Endothelial cell of umbilical vein (primary cell): Measurements from ENCODE around the gene SECTM1. TPM values are rescaled to one million over a fixed set of nuclear protein-coding genes. Genes with fewer than 3 reads are reported as not detected.

Source experiments
- BruUV-seq: library from RNA; stranded (reverse); fragments of 400-500 nt; replicated peaks from 2 replicates; lab custom pipeline; 2021; lab: Mats Ljungman, UMichigan
- CTCF ChIA-PET: fragments of 300-600, 350-600 bp; sonication (Branson Sonifier 250); formaldehyde crosslinking; loops from one replicate; lab custom pipeline; 2021; ENCODE audit warnings: antibody characterized with exemption, inconsistent platforms; lab: Charles Lee
- POLR2A ChIA-PET: fragments of 300-600, 350-600 bp; sonication (Branson Sonifier 250); formaldehyde crosslinking; loops from one replicate; lab custom pipeline; 2021; ENCODE audit warnings: antibody characterized with exemption, inconsistent platforms; lab: Charles Lee
- DNase-seq: peaks from one replicate; pipeline ENCODE4 v3.0.0-alpha.2; 2011; ENCODE audit warnings: low read depth, low spot score
- FAIRE-seq: peaks from 2 replicates; lab custom pipeline; 2011; peaks lifted over from hg19 to GRCh38; lab: Jason Lieb, UNC
- H2AFZ ChIP-seq: 2 replicates; pipeline ENCODE4 v1.6.0; 2012; ENCODE audit warnings: low read depth, low read length, control low read depth, inconsistent platforms
- H3K27ac ChIP-seq: 2 replicates; pipeline ENCODE4 v1.5.1; 2011; ENCODE audit warnings: low read depth, mild to moderate bottlenecking, control low read depth, low read length, moderate library complexity; ENCODE audit not compliant: insufficient read depth
- H3K27me3 ChIP-seq, 2 experiments: 2 replicates each; pipeline versions ENCODE4 v1.6.0 to v1.6.1; 2011; ENCODE audit warnings: low read length in 2 of 2, mixed read lengths in 1 of 2; ENCODE audit not compliant: control insufficient read depth in 2 of 2, insufficient read depth in 2 of 2
- H3K36me3 ChIP-seq, 2 experiments: 2 replicates in 1 of 2; 3 replicates in 1 of 2; pipeline ENCODE4 v1.5.1; 2011; ENCODE audit warnings: low read length in 2 of 2, mild to moderate bottlenecking in 1 of 2, moderate library complexity in 1 of 2; ENCODE audit not compliant: control insufficient read depth in 2 of 2, insufficient read depth in 2 of 2; ENCODE audit errors: extremely low read depth in 1 of 2
- H3K4me1 ChIP-seq: 3 replicates; pipeline ENCODE4 v1.5.1; 2011; ENCODE audit warnings: mild to moderate bottlenecking, low read length; ENCODE audit not compliant: control insufficient read depth, insufficient read depth; ENCODE audit errors: extremely low read depth
- H3K4me2 ChIP-seq: 2 replicates; pipeline ENCODE4 v1.6.1; 2011; ENCODE audit warnings: low read length, control low read depth, mixed read lengths; ENCODE audit not compliant: insufficient read depth
- H3K4me3 ChIP-seq, 3 experiments: fragments of 200-600 bp in 1 of 3; sonication (generic), shearing (Covaris generic) in 1 of 3; replicated peaks in 1 of 3; 2 replicates each; pipeline ENCODE4 v1.5.1; 2011 to 2016; ENCODE audit warnings: control low read depth in 3 of 3, low read length in 3 of 3, mild to moderate bottlenecking in 2 of 3, inconsistent platforms in 1 of 3, low read depth in 1 of 3, moderate library complexity in 1 of 3; ENCODE audit not compliant: insufficient read depth in 1 of 3
- H3K79me2 ChIP-seq: 2 replicates; pipeline ENCODE4 v1.6.0; 2012; ENCODE audit warnings: low read length, inconsistent platforms; ENCODE audit not compliant: control insufficient read depth, insufficient read depth
- H3K9ac ChIP-seq: replicated peaks from 2 replicates; pipeline ENCODE3; 2011; ENCODE audit warnings: low read length, control low read depth; ENCODE audit not compliant: insufficient read depth; ENCODE audit errors: extremely low read depth
- H3K9me1 ChIP-seq: replicated peaks from 3 replicates; pipeline ENCODE4 v1.6.0; 2011; ENCODE audit warnings: mild to moderate bottlenecking, low read length; ENCODE audit not compliant: control insufficient read depth, insufficient read depth; ENCODE audit errors: extremely low read depth
- H3K9me3 ChIP-seq: replicated peaks from 2 replicates; pipeline ENCODE4 v1.5.1; 2012; ENCODE audit warnings: low read length, inconsistent platforms; ENCODE audit not compliant: control insufficient read depth, insufficient read depth
- H4K20me1 ChIP-seq: replicated peaks from 2 replicates; pipeline ENCODE3; 2011; ENCODE audit warnings: mild to moderate bottlenecking, low read length; ENCODE audit not compliant: control insufficient read depth, insufficient read depth; ENCODE audit errors: extremely low read depth
- EZH2 ChIP-seq: IDR thresholded peaks from 2 replicates; pipeline ENCODE4 v1.6.1; 2012; ENCODE audit warnings: borderline replicate concordance, low read depth, mild to moderate bottlenecking, moderate library complexity, low read length, inconsistent platforms; ENCODE audit not compliant: severe bottlenecking
- FOS ChIP-seq: IDR thresholded peaks from 2 replicates; pipeline ENCODE4 v1.6.1; 2011; ENCODE audit warnings: mild to moderate bottlenecking, low read length, moderate library complexity, borderline replicate concordance; ENCODE audit not compliant: insufficient read depth
- GATA2 ChIP-seq: IDR thresholded peaks from 2 replicates; pipeline ENCODE4 v1.7.0; 2011; ENCODE audit warnings: low read depth, mild to moderate bottlenecking, moderate library complexity, mixed read lengths, low read length; ENCODE audit not compliant: insufficient read length, insufficient read depth
- JUN ChIP-seq: IDR thresholded peaks from 2 replicates; pipeline ENCODE4 v1.6.1; 2011; ENCODE audit warnings: borderline replicate concordance, low read depth; ENCODE audit not compliant: insufficient read length, insufficient read depth
- MAX ChIP-seq: IDR thresholded peaks from 2 replicates; pipeline ENCODE4 v1.6.1; 2011; ENCODE audit not compliant: insufficient read depth, insufficient read length
- MYC ChIP-seq: IDR thresholded peaks from one replicate; pipeline ENCODE4 v1.6.1; 2011; ENCODE audit warnings: mild to moderate bottlenecking, low read depth, low read length
- POLR2A ChIP-seq: IDR thresholded peaks from 2 replicates; pipeline ENCODE4 v1.6.1; 2012; ENCODE audit warnings: low read depth, mild to moderate bottlenecking, control low read depth, low read length
- POLR2AphosphoS5 ChIP-seq: IDR thresholded peaks from 2 replicates; pipeline ENCODE4 v1.6.1; 2012; ENCODE audit warnings: low read depth, mild to moderate bottlenecking, control low read depth, low read length, moderate library complexity; ENCODE audit not compliant: insufficient read depth
- dilution Hi-C: fragments of 300-500 bp; cut with MboI; formaldehyde crosslinking; loops from one replicate; pipeline ENCODE4 v1.15.0; 2019; ENCODE audit warnings: low sequenced_read_pairs; ENCODE audit not compliant: extremely low pct_ligation_motif_present
- intact Hi-C: fragments of 100-400 bp; cut with micrococcal nuclease; formaldehyde crosslinking; loops from one replicate; pipeline ENCODE4 v1.10.0; 2022
- polyA plus RNA-seq, 4 experiments: library from polyadenylated mRNA; depleted of rRNA in 3 of 4; stranded (reverse) in 3 of 4; unstranded in 1 of 4; fragments of >200 nt; gene quantifications; 2 replicates each; pipeline versions ENCODE4 v1.2.1 to v1.2.3, GENCODE V29; 2011 to 2012; ENCODE audit warnings: missing spikeins in 1 of 4
- total RNA-seq: library from RNA; stranded (reverse); gene quantifications from 2 replicates; pipeline ENCODE4 v1.2.3, GENCODE V29; 2021
- TF ChIP-seq, protein P1 (sequence below), 2 donors: IDR thresholded peaks; 1 replicate in 1 of 2; 2 replicates in 1 of 2; pipeline ENCODE4 v1.5.1; 2011; ENCODE audit warnings: low read length in 2 of 2, mild to moderate bottlenecking in 2 of 2, moderate library complexity in 2 of 2, control low read depth in 1 of 2, inconsistent platforms in 1 of 2, low read depth in 1 of 2; ENCODE audit not compliant: insufficient read depth in 1 of 2; ENCODE audit errors: extremely low read depth in 1 of 2

Gene SECTM1
- total and polyA plus RNA-seq, 2 donors (not counting 3 experiments of a cell fraction or from before 2014, with no cell fraction given): 1.9 to 2.3 TPM

GRCh38 chr17:82342361-82343079 is 9.0 kb upstream of the SECTM1 start:
- dilution Hi-C loops (no loop called here), intact Hi-C loops (no loop called here)
- Histone ChIP-seq H3K9me1 (no peaks in the 10 kb centered on the region), H3K4me1 (peaks cover 7% of the 10 kb centered on the region), H3K9ac (no peak overlapping the region), H3K79me2 (no peaks in the 10 kb centered on the region), H3K27ac (no peak overlapping the region), H3K4me2 (no peak overlapping the region), H3K36me3 (no peaks in the 10 kb centered on the region), H3K4me3 (no peak overlapping the region), H3K9me3 (no peaks in the 10 kb centered on the region), H3K27me3 (no peaks in the 10 kb centered on the region), H2AFZ (no peak overlapping the region), H4K20me1 (no peaks in the 10 kb centered on the region)
- FAIRE-seq (no peak), DNase-seq (no peak)
- CTCF ChIA-PET: interaction anchor here (1.6 kb wide), 1 partner anchor 10 kb away, joined by 5 read pairs; no protein-coding TSS in a partner anchor
- TF ChIP-seq POLR2A (no peak), POLR2AphosphoS5 (no peak)
- POLR2A ChIA-PET: no interaction called here
- no TSS peak for BruUV-seq

DNA sequence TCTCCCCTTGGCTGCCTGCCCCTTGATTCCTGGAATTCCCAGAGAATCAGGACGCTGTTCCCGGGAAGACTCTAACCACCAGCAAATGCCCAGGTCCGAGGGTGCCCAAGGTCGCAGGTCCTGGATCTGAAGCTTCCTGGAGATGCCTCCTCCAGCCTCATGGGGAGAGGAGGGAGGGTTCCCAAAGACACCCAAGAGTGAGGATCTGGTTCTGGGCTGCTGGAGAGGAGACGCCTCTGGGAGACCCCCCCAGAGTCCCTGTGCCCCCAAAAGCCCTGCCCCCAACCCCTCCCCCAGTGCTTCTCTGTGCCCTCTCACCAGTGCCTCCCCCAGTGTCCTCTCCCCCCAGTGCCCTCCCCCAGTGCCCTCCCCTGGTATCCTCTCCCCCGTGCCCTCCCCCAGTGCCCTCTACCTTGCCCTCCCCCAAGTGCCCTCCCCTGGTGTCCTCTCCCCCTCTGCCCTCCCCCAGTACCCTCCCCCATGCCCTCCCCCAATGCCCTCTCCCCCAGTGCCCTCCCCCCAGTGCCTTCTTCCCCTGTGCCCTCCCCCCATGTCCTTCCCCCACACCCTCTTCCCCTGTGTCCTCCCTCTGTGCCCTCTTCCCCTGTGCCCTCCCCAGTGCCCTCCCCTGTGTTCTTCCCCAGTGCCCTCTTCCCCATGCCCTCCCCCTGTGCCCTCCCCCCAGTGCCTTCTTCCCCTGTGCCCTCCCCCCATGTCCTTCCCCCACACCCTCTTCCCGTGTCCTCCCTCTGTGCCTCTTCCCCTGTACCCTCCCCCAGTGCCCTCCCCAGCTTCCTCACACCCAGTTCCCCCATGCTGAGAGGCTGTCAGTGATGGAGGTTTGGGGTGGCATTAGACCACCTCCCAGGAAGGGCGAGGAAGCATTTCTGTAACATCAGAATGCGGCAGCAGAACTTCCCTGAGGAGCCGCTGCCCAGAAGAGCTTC is 6.3 kb upstream of the SECTM1 start:
- CTCF ChIA-PET: interaction anchor here (1.0 to 1.2 kb wide), 3 partner anchors 9 to 39 kb away, joined by 3 to 4 read pairs (median 3); no protein-coding TSS in a partner anchor
- no peaks in the 10 kb centered on the region for H3K9me3 ChIP-seq
- H3K36me3 ChIP-seq: no peaks in the 10 kb centered on the region
- H2AFZ ChIP-seq: peak overlapping the region; percentile 72
- dilution Hi-C loops: no loop called here
- TF ChIP-seq FOS (no peak), POLR2A (no peak), POLR2AphosphoS5 (no peak), MYC (no peak), JUN (no peak), MAX (no peak), EZH2 (no peak), GATA2 (no peak)
- TF ChIP-seq, protein P1, sequence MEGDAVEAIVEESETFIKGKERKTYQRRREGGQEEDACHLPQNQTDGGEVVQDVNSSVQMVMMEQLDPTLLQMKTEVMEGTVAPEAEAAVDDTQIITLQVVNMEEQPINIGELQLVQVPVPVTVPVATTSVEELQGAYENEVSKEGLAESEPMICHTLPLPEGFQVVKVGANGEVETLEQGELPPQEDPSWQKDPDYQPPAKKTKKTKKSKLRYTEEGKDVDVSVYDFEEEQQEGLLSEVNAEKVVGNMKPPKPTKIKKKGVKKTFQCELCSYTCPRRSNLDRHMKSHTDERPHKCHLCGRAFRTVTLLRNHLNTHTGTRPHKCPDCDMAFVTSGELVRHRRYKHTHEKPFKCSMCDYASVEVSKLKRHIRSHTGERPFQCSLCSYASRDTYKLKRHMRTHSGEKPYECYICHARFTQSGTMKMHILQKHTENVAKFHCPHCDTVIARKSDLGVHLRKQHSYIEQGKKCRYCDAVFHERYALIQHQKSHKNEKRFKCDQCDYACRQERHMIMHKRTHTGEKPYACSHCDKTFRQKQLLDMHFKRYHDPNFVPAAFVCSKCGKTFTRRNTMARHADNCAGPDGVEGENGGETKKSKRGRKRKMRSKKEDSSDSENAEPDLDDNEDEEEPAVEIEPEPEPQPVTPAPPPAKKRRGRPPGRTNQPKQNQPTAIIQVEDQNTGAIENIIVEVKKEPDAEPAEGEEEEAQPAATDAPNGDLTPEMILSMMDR (IDR thresholded peaks at IDR 0.05; ENCODE audit: extremely low read depth in 1 of 2, insufficient read depth in 1 of 2, low read depth in 1 of 2, low read length in 2 of 2): no peak
- no TSS peak for BruUV-seq
- peak overlapping the region; percentile 28 for H3K4me2 ChIP-seq
- H3K79me2 ChIP-seq: no peaks in the 10 kb centered on the region
- POLR2A ChIA-PET: no interaction called here
- no peak for DNase-seq
- H3K27ac ChIP-seq: no peak overlapping the region
- intact Hi-C loops: loop anchor here (5.0 kb wide), 1 partner anchor 43 kb away; no protein-coding TSS in a partner anchor
- H4K20me1 ChIP-seq: no peaks in the 10 kb centered on the region
- FAIRE-seq: peak; percentile 15
- H3K4me1 ChIP-seq: peaks cover 9% of the 10 kb centered on the region
- no peaks in the 10 kb centered on the region for H3K9me1 ChIP-seq
- no peak overlapping the region for H3K9ac ChIP-seq
- H3K4me3 ChIP-seq: no peak overlapping the region
- H3K27me3 ChIP-seq: no peaks in the 10 kb centered on the region
